HepG2 (cell line): Measurements from ENCODE around the gene EFNA3. TPM values are rescaled to one million over a fixed set of nuclear protein-coding genes. Genes with fewer than 3 reads are reported as not detected.

Experiments
- ASH2L ChIP-seq: fragments of 300-600, 200-600 bp; sonication (generic); IDR thresholded peaks from 2 replicates; pipeline ENCODE4 v1.7.0; 2017; ENCODE audit warnings: low read depth, mild to moderate bottlenecking, moderate library complexity, mixed read lengths, low read length; ENCODE audit not compliant: insufficient read length
- MEIS2 ChIP-seq: sonication (generic); formaldehyde crosslinking; IDR thresholded peaks from 2 replicates; pipeline ENCODE4 v1.9.0; 2021; ENCODE audit warnings: mild to moderate bottlenecking, missing genetic modification reagents
- REXO4 ChIP-seq: sonication (generic); formaldehyde crosslinking; IDR thresholded peaks from 2 replicates; pipeline ENCODE4 v1.8.0; 2022; ENCODE audit warnings: missing genetic modification reagents, mild to moderate bottlenecking, borderline replicate concordance
- TFDP1 ChIP-seq: IDR thresholded peaks from 2 replicates; pipeline ENCODE4 v1.6.1; 2016; ENCODE audit warnings: missing compliant biosample characterization, missing genetic modification reagents, borderline replicate concordance
- ZBTB40 ChIP-seq, 2 experiments: fragments of 450-650 bp in 1 of 2; sonication (generic) in 1 of 2; formaldehyde crosslinking in 1 of 2; IDR thresholded peaks; 2 replicates each; pipeline versions ENCODE4 v1.6.1 to v1.8.0; 2016 to 2022; ENCODE audit warnings: antibody characterized with exemption in 1 of 2, mild to moderate bottlenecking in 1 of 2, missing genetic modification reagents in 1 of 2
- ZNF562 ChIP-seq: sonication (generic); formaldehyde crosslinking; IDR thresholded peaks from 2 replicates; pipeline ENCODE4 v1.8.0; 2022; ENCODE audit warnings: missing genetic modification reagents, borderline replicate concordance
- ZNF775 ChIP-seq: sonication (generic); formaldehyde crosslinking; IDR thresholded peaks from 2 replicates; pipeline ENCODE4 v1.4.0; 2020; ENCODE audit warnings: missing genetic modification reagents, mild to moderate bottlenecking, moderate library complexity, borderline replicate concordance
- ZSCAN9 ChIP-seq: IDR thresholded peaks from 2 replicates; pipeline ENCODE4 v1.6.1; 2016; ENCODE audit warnings: borderline replicate concordance
- polyA plus RNA-seq, 8 experiments: library from polyadenylated mRNA; depleted of rRNA in 3 of 8; stranded (reverse) in 7 of 8; unstranded in 1 of 8; fragments of >200 nt; fragmentation: Illumina TruSeq in 4 of 8; extraction: Trizol in 4 of 8; gene quantifications; 2 replicates each; pipeline versions ENCODE4 v1.2.1 to v1.2.3, GENCODE V29; 2011 to 2016; ENCODE audit warnings: low read depth in 4 of 8, missing spikeins in 1 of 8, mixed read lengths in 1 of 8; ENCODE audit not compliant: insufficient read depth in 1 of 8
- total RNA-seq, 5 experiments: library from RNA; depleted of rRNA; stranded (reverse); fragments of >200 nt; fragmentation: Illumina TruSeq; extraction: Trizol; gene quantifications; 2 replicates each; pipeline ENCODE4 v1.2.3, GENCODE V29; 2016; ENCODE audit warnings: low read depth in 1 of 5
- TF ChIP-seq, protein P1 (sequence below): sonication (generic); formaldehyde crosslinking; IDR thresholded peaks from 2 replicates; pipeline ENCODE4 v1.4.0; 2020; ENCODE audit warnings: missing genetic modification reagents

EFNA3 gene
- total and polyA plus RNA-seq, 2 of the 13 experiments (the other 11 are each of a cell fraction or from before 2014, with no cell fraction given) = 1.0 to 5.7 TPM

DNA sequence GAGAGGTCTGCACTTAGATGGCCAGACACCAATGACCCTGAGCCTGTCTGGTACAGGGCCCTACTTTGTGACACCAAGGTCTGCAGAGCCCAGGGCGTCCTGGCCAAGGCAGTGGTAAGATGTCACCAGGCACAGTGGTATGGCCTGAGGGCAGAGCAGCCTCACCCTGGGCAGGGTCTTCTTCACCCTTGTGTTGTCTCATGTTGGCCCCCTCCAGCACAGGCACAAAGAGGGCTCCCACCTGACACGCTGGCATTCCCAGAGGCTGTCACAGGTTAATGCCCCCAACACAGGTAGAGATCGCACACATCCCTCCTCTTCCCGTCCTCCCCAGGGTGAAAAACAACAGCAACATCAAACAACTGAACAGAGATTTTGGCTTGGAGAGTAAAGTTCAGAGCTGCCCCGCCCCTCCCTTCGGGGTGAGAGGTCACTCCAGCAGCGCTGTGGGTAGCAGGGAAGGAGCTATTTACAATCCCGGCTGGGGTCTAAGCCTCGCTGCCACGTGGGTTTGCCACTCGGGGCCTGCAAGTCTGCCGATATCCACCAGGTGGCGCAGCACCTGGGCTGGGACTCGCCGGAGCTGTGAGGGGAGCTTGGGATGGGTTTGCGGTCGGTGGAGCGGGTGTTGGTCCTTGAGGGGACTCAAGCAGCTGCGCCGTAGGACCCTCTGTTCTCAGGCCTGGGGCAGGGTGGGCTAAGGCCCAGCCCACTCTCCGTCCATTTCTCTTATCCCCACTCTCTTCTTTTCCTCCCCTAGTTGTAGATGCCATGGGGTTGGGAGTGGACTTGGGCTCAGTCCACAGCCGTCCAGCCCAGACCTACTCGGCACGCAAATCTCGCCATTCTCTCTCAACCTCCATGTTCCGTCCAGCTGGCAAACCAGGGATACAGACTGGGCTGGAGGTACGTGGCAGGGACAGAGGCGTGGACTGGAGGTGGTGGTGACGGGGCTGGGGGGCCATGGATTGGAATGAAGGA, 12.7 kb downstream of the EFNA3 start (continued):
- TF ChIP-seq, protein P1, sequence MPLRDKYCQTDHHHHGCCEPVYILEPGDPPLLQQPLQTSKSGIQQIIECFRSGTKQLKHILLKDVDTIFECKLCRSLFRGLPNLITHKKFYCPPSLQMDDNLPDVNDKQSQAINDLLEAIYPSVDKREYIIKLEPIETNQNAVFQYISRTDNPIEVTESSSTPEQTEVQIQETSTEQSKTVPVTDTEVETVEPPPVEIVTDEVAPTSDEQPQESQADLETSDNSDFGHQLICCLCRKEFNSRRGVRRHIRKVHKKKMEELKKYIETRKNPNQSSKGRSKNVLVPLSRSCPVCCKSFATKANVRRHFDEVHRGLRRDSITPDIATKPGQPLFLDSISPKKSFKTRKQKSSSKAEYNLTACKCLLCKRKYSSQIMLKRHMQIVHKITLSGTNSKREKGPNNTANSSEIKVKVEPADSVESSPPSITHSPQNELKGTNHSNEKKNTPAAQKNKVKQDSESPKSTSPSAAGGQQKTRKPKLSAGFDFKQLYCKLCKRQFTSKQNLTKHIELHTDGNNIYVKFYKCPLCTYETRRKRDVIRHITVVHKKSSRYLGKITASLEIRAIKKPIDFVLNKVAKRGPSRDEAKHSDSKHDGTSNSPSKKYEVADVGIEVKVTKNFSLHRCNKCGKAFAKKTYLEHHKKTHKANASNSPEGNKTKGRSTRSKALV (CRISPR knock-in tag) = no peak
- TF ChIP-seq ZNF562 (CRISPR knock-in tag) = no peak
- TF ChIP-seq ZSCAN9 (CRISPR knock-in tag) = peak; percentile 54; the same call in 1 of the 2 replicates
- no peak for TF ChIP-seq ZNF775 (CRISPR knock-in tag)
- no peak for TF ChIP-seq REXO4 (CRISPR knock-in tag)
- TF ChIP-seq TFDP1 (CRISPR knock-in tag) = peak; percentile 60; the same call in 1 of the 2 replicates
- no peak for TF ChIP-seq ZBTB40 (IDR thresholded peaks at IDR 0.05)
- peak; percentile 50; the same call in 1 of the 2 replicates for TF ChIP-seq ZBTB40 (CRISPR knock-in tag; IDR thresholded peaks at IDR 0.05)
- TF ChIP-seq MEIS2 = 0 out of 2 replicates have a peak, but pooled peaks have one; percentile 42
- peak; percentile 24 for TF ChIP-seq ASH2L
